GM21717 (cell line): Measurements from ENCODE around the gene ZNF711.
"Not testable (repeated sequence)": the region's sequence is repeated elsewhere in the genome, so short reads cannot be mapped to it uniquely, and the experiment has no call there.

Source experiments
- ATAC-seq: cut with Tn5 transposase; IDR thresholded peaks from one replicate; pipeline ENCODE4 v1.9.1; 2021; ENCODE audit warnings: mild to moderate bottlenecking, moderate library complexity; ENCODE audit not compliant: unreplicated experiment

Gene ZNF711

GRCh38 chrX:85243761-85244449 is at the start of gene ZNF711, which contains the start of gene SATL1:
Gene ZNF711 (plus strand): TSS chrX:85243991. CDS start chrX:85247573, 3,582 bp downstream.
Gene SATL1 (minus strand): TSS chrX:85243779. CDS start chrX:85108968, 134,811 bp downstream.
- ATAC-seq = peak; percentile 44

GRCh38 chrX:85196319-85196718 is 47.5 kb upstream of the ZNF711 start:
- ATAC-seq = no peak

- ATAC-seq = no peak
Observed at GRCh38 chrX:85203461-85203970, 40.3 kb upstream of the ZNF711 start.

- ATAC-seq = peak; percentile 76
Observed at GRCh38 chrX:85213792-85214530, 29.8 kb upstream of the ZNF711 start.

GRCh38 chrX:85215946-85216345 is 27.8 kb upstream of the ZNF711 start:
- ATAC-seq = no peak

- peak; percentile 61 for ATAC-seq
Observed at GRCh38 chrX:85221361-85221760, 22.4 kb upstream of the ZNF711 start.

GRCh38 chrX:85223359-85223758 is 20.4 kb upstream of the ZNF711 start:
- ATAC-seq = no peak

- no peak for ATAC-seq
Observed at GRCh38 chrX:85243155-85243554, 636 bp upstream of the ZNF711 start.

- peak; percentile 51 for ATAC-seq
Observed at GRCh38 chrX:85244450-85245211, 840 bp downstream of the ZNF711 start.

- ATAC-seq = not testable (repeated sequence)
Observed at GRCh38 chrX:85285286-85285685, 41.5 kb downstream of the ZNF711 start.

- no peak for ATAC-seq
Observed at GRCh38 chrX:85288992-85289723, 45.4 kb downstream of the ZNF711 start.

- peak; percentile 56 for ATAC-seq
Observed at GRCh38 chrX:85303544-85303943, 59.8 kb downstream of the ZNF711 start.

- no peak for ATAC-seq
Observed at GRCh38 chrX:85309717-85310116, 65.9 kb downstream of the ZNF711 start.

GRCh38 chrX:85311348-85311747 is 67.6 kb downstream of the ZNF711 start:
- not testable (repeated sequence) for ATAC-seq
